Naive B cell (primary cell): ENCODE results near the gene OAS2. TPM values are rescaled to one million over a fixed set of nuclear protein-coding genes. Genes with fewer than 3 reads are reported as not detected.
A peak's percentile ranks its signal among the peaks of the same experiment; 100 is the strongest.

Experiments
- ATAC-seq, 2 donors: fragments of 150-1000 bp; cut with Tn5 transposase; 2 replicates each; pipeline ENCODE4 v1.10.0; 2021; ENCODE audit warnings: low read depth in 2 of 2, mild to moderate bottlenecking in 2 of 2, moderate library complexity in 2 of 2
- DNase-seq: peaks from one replicate; pipeline ENCODE4 v3.0.0; 2022
- H3K27ac Mint-ChIP-seq, 6 donors: one replicate each; pipeline ENCODE4 v1.8.0; 2020 to 2022; ENCODE audit warnings: mild to moderate bottlenecking in 6 of 6, mixed read lengths in 6 of 6, moderate library complexity in 5 of 6, inconsistent platforms in 2 of 6
- H3K27me3 Mint-ChIP-seq, 3 donors: one replicate each; pipeline ENCODE4 v1.8.0; 2021 to 2022; ENCODE audit warnings: mixed read lengths in 3 of 3, mild to moderate bottlenecking in 1 of 3
- H3K36me3 Mint-ChIP-seq, 2 donors: one replicate each; pipeline ENCODE4 v1.8.0; 2020 to 2022; ENCODE audit warnings: mixed read lengths in 2 of 2, inconsistent platforms in 1 of 2, mild to moderate bottlenecking in 1 of 2
- H3K4me1 Mint-ChIP-seq, 3 donors: one replicate each; pipeline ENCODE4 v1.8.0; 2020 to 2022; ENCODE audit warnings: mixed read lengths in 3 of 3, inconsistent platforms in 1 of 3, mild to moderate bottlenecking in 1 of 3, moderate library complexity in 1 of 3
- H3K4me3 Mint-ChIP-seq, 8 donors: one replicate each; pipeline ENCODE4 v1.8.0; 2020 to 2022; ENCODE audit warnings: mild to moderate bottlenecking in 8 of 8, mixed read lengths in 8 of 8, moderate library complexity in 8 of 8, inconsistent platforms in 2 of 8
- H3K9me3 Mint-ChIP-seq, 7 donors: one replicate each; pipeline ENCODE4 v1.8.0; 2020 to 2022; ENCODE audit warnings: mixed read lengths in 7 of 7, mild to moderate bottlenecking in 5 of 7, inconsistent platforms in 2 of 7, moderate library complexity in 1 of 7
- polyA plus RNA-seq, 6 donors: library from polyadenylated mRNA; unstranded; fragments of 300-500 nt; fragmentation: Illumina TruSeq; gene quantifications; one replicate each; pipeline ENCODE4 v1.2.3, GENCODE V29; 2021; ENCODE audit warnings: low read depth in 6 of 6

Gene OAS2
- polyA plus RNA-seq, 6 donors from 2014 or later = 15.4 to 56.4 (median 37.2) TPM

DNA sequence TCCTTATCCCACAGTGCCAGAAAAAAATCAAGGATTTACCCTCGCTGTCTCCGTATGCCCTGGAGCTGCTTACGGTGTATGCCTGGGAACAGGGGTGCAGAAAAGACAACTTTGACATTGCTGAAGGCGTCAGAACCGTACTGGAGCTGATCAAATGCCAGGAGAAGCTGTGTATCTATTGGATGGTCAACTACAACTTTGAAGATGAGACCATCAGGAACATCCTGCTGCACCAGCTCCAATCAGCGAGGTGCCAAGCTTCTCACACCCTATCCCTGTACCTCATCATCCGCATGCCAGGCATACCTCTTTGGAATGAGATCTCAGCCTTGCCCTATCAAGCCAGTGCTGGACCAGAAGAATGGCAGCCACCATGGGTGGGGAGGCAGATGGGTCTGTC lies 19.2 kb downstream of the OAS2 start:
- H3K9me3 Mint-ChIP-seq = peaks cover 0 to 4% (median 0%) of the 10 kb centered on the region in 7 donors
- no peaks in the 10 kb centered on the region for H3K27me3 Mint-ChIP-seq
- peaks cover 23 to 42% (median 36%) of the 10 kb centered on the region in 3 donors for H3K4me1 Mint-ChIP-seq
- H3K36me3 Mint-ChIP-seq = peaks cover 28 to 36% of the 10 kb centered on the region in 2 donors
- DNase-seq = no peak
- peak overlapping the region in 3 of 8 donors; percentile 25 to 47 (median 32) for H3K4me3 Mint-ChIP-seq
- no peak for ATAC-seq
- H3K27ac Mint-ChIP-seq = peak overlapping the region in 3 of 6 donors; percentile 60 to 69 (median 69)

DNA sequence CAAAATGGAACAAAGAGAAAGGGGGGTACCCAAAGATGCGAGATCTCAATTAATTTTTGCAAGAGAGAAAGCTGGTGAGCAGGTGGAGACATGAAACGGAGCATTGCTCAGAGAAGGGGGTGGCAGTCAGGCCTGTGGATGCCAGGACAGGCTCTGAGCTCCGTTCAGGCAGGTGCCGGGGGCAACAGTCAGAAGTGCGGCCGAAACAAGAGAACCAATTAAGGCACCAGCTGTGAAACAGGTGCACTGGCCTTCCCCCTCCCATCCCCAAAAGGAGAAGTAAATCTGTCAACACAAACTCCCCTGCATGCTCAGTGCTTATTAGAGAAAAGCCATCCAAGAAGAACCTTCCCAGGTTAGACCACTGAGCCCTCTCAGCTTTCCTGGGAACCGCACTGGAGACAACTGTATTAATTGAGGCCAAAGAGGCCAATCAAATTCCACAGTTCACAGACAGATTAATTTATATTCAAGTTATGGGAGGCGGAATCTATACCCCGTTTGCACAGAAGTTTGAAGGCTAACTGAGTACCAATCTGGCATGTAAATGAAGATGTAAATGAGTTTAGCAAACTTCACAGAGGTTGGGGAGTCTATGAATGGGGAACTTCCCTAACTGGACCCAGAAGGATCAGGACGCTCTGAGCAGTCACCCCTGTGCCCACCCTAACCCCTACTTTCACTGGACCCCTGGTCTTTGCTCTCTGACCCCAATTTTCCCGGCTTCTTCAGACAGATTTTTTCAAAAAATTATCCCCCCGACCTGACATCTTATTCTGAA lies 20.9 kb downstream of the OAS2 start:
- Mint-ChIP-seq H3K27ac (peak overlapping the region; percentile 80 to 96 (median 88)), H3K36me3 (peaks cover 33 to 47% of the 10 kb centered on the region in 2 donors), H3K27me3 (no peaks in the 10 kb centered on the region), H3K9me3 (peaks cover 0 to 4% (median 0%) of the 10 kb centered on the region in 7 donors), H3K4me3 (peak overlapping the region in 6 of 8 donors; percentile 27 to 70 (median 60)), H3K4me1 (peaks cover 23 to 30% (median 26%) of the 10 kb centered on the region in 3 donors)
- peak; percentile 95 for ATAC-seq
- peak; percentile 66 for DNase-seq

DNA sequence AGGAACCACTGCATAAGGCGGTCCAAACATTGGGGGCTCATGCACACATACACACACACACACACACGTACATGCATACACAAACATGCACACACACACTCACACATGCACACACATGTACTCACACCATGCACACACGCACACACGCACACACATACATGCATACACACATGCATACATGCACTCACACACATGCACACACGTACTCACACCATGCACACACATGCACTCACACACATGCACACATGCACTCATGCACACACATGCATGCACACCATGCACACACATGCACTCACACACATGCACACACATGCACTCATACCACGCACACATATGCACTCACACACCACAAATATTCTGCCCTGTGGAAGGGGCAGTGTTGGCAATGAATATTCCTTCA lies 22.1 kb downstream of the OAS2 start:
- ATAC-seq (no peak), DNase-seq (no peak)
- H3K9me3 Mint-ChIP-seq = peaks cover 0 to 4% (median 0%) of the 10 kb centered on the region in 7 donors
- H3K27me3 Mint-ChIP-seq = no peaks in the 10 kb centered on the region
- peaks cover 37 to 43% of the 10 kb centered on the region in 2 donors for H3K36me3 Mint-ChIP-seq
- H3K4me1 Mint-ChIP-seq = peaks cover 19 to 30% (median 26%) of the 10 kb centered on the region in 3 donors
- H3K27ac Mint-ChIP-seq = peak overlapping the region in 1 of 6 donors; percentile 96
- no peak overlapping the region for H3K4me3 Mint-ChIP-seq

GRCh38 chr12:113002155-113002554 lies 23.8 kb downstream of the OAS2 start:
- H3K27me3 Mint-ChIP-seq = no peaks in the 10 kb centered on the region
- H3K27ac Mint-ChIP-seq = peak overlapping the region in 2 of 6 donors; percentile 33 to 72
- peaks cover 0 to 4% (median 0%) of the 10 kb centered on the region in 7 donors for H3K9me3 Mint-ChIP-seq
- peaks cover 19 to 30% (median 22%) of the 10 kb centered on the region in 3 donors for H3K4me1 Mint-ChIP-seq
- ATAC-seq (no peak), DNase-seq (no peak)
- H3K4me3 Mint-ChIP-seq = peak overlapping the region in 1 of 8 donors; percentile 6
- peaks cover 27 to 43% of the 10 kb centered on the region in 2 donors for H3K36me3 Mint-ChIP-seq

DNA sequence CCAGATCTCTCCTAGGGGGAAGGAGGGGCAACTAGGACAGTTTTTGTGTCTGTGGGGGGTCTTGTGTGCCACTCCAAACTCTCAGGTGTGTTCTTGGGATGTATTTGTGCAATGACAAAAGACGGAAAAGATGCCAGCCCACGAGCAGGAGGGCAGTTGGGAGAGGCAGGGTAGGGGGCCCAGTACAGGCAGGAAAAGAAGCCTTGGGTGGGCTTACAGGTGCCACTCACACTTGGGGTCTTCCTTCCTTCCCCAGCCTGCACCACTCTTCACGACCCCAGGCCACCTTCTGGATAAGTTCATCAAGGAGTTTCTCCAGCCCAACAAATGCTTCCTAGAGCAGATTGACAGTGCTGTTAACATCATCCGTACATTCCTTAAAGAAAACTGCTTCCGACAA lies 24.4 kb downstream of the OAS2 start:
- H3K36me3 Mint-ChIP-seq = peaks cover 23 to 41% of the 10 kb centered on the region in 2 donors
- no peak for ATAC-seq

DNA sequence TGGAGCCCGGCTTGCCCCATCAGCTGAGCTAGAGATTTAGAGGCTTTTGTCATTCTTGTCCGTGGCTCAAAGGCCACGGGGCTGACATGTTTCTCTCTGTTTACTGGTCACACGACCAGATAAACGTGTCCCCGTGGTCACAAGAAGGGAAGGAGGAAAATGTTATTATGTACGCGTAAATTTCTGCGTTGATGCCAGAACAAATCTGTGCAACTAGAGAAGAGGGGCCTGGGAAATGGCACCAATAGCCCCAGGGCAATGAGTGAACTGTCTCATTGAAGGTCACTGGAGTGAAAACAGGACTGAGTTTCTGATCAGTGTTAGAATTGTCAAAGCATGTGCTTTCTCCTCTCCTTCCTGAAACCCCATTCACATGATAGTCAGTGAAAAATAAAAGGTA lies 25.3 kb downstream of the OAS2 start:
- Mint-ChIP-seq H3K9me3 (peaks cover 0 to under 1% (median 0%) of the 10 kb centered on the region in 7 donors), H3K27me3 (no peaks in the 10 kb centered on the region), H3K4me1 (peaks cover 12 to 19% (median 13%) of the 10 kb centered on the region in 3 donors), H3K36me3 (peaks cover 25 to 41% of the 10 kb centered on the region in 2 donors), H3K27ac (peak overlapping the region in 1 of 6 donors; percentile 18), H3K4me3 (no peak overlapping the region)
- no peak for DNase-seq
- ATAC-seq = no peak

More for the DNA sequence above, 24.4 kb downstream of the OAS2 start:
- H3K9me3 Mint-ChIP-seq = peaks cover 0 to 4% (median 0%) of the 10 kb centered on the region in 7 donors
- DNase-seq = no peak
- no peak overlapping the region for H3K4me3 Mint-ChIP-seq
- peak overlapping the region in 2 of 6 donors; percentile 33 to 49 for H3K27ac Mint-ChIP-seq
- peaks cover 16 to 26% (median 17%) of the 10 kb centered on the region in 3 donors for H3K4me1 Mint-ChIP-seq
- no peaks in the 10 kb centered on the region for H3K27me3 Mint-ChIP-seq

DNA sequence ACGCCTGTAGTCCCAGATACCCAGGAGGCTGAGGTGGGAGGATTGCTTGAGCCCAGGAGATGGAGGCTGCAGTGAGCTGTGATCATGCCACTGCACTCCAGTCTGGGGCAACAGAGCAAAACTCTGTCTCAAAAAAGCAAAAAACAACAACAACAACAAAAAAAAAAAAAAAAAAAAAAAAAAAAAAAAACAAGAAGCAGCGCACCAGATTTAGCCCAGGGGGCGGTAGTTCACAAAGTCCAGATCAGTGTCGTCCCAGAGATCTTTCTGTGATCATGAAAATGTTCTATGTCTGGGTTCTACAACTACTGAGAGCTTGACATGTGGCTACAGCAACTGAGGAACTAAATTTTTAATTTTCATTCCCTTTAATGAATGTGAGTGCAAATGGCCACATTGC lies 27.4 kb downstream of the OAS2 start:
- Mint-ChIP-seq H3K4me1 (no peaks in the 10 kb centered on the region), H3K4me3 (no peak overlapping the region), H3K27me3 (no peaks in the 10 kb centered on the region), H3K27ac (no peak overlapping the region), H3K9me3 (peaks cover 1 to 7% (median 4%) of the 10 kb centered on the region in 7 donors), H3K36me3 (peaks cover 42 to 55% of the 10 kb centered on the region in 2 donors)
- DNase-seq = no peak
- ATAC-seq = no peak

GRCh38 chr12:113006206-113006605 lies 27.9 kb downstream of the OAS2 start:
- ATAC-seq = no peak
- peaks cover 6 to 11% (median 7%) of the 10 kb centered on the region in 7 donors for H3K9me3 Mint-ChIP-seq
- no peak overlapping the region for H3K4me3 Mint-ChIP-seq
- no peaks in the 10 kb centered on the region for H3K4me1 Mint-ChIP-seq
- DNase-seq = no peak
- H3K27ac Mint-ChIP-seq = no peak overlapping the region
- no peaks in the 10 kb centered on the region for H3K27me3 Mint-ChIP-seq
- H3K36me3 Mint-ChIP-seq = peaks cover 46 to 59% of the 10 kb centered on the region in 2 donors

DNA sequence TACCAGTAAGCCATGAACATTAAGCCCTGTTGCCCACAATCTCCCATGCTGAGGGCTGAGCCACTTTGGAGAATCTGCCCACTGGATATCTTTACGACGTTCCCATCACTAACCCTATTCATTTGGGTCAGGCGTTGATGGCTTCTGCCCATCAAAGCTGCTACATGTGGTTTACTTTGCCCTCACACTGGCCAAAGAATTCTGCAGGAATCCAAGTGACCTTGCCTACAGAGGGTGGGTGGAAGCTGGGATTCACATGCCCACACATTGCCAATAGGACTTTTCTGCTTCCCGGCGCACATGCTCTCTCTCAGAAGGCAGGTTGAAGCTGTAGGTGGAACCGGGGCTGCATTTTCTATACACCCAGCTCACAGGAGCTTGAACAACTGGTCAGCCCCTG lies 28.3 kb downstream of the OAS2 start:
- Mint-ChIP-seq H3K27ac (no peak overlapping the region), H3K36me3 (peaks cover 50 to 64% of the 10 kb centered on the region in 2 donors)

GRCh38 chr12:113007166-113007565 lies 28.8 kb downstream of the OAS2 start:
- no peak for ATAC-seq
- H3K27ac Mint-ChIP-seq = no peak overlapping the region
- H3K4me1 Mint-ChIP-seq = no peaks in the 10 kb centered on the region
- no peaks in the 10 kb centered on the region for H3K27me3 Mint-ChIP-seq
- no peak overlapping the region for H3K4me3 Mint-ChIP-seq
- no peak for DNase-seq
- peaks cover 7 to 18% (median 10%) of the 10 kb centered on the region in 7 donors for H3K9me3 Mint-ChIP-seq
- peaks cover 56 to 66% of the 10 kb centered on the region in 2 donors for H3K36me3 Mint-ChIP-seq

More for the DNA sequence above, 28.3 kb downstream of the OAS2 start:
- H3K4me3 Mint-ChIP-seq = no peak overlapping the region
- DNase-seq = no peak
- H3K27me3 Mint-ChIP-seq = no peaks in the 10 kb centered on the region
- no peak for ATAC-seq
- H3K9me3 Mint-ChIP-seq = peaks cover 7 to 16% (median 8%) of the 10 kb centered on the region in 7 donors
- H3K4me1 Mint-ChIP-seq = no peaks in the 10 kb centered on the region

- Mint-ChIP-seq H3K27me3 (no peaks in the 10 kb centered on the region), H3K4me3 (no peak overlapping the region), H3K27ac (peak overlapping the region in 3 of 6 donors; percentile 1 to 51 (median 32)), H3K4me1 (no peaks in the 10 kb centered on the region), H3K9me3 (peaks cover 7 to 18% (median 10%) of the 10 kb centered on the region in 7 donors), H3K36me3 (peaks cover 45 to 49% of the 10 kb centered on the region in 2 donors)
- no peak for DNase-seq
- no peak for ATAC-seq
Measured at GRCh38 chr12:113010701-113011100, 32.4 kb downstream of the OAS2 start.

- H3K4me3 Mint-ChIP-seq = no peak overlapping the region
- ATAC-seq (no peak), DNase-seq (no peak)
- peaks cover 0 to under 1% (median 0%) of the 10 kb centered on the region in 3 donors for H3K27me3 Mint-ChIP-seq
- peaks cover 24 to 27% of the 10 kb centered on the region in 2 donors for H3K36me3 Mint-ChIP-seq
- H3K27ac Mint-ChIP-seq = peak overlapping the region in 3 of 6 donors; percentile 69 to 94 (median 73)
- peaks cover 7 to 18% (median 10%) of the 10 kb centered on the region in 7 donors for H3K9me3 Mint-ChIP-seq
- H3K4me1 Mint-ChIP-seq = no peaks in the 10 kb centered on the region
Measured at GRCh38 chr12:113014565-113014964, 36.2 kb downstream of the OAS2 start.

- no peak for ATAC-seq
- H3K27me3 Mint-ChIP-seq = peaks cover 0 to 11% (median 3%) of the 10 kb centered on the region in 3 donors
- no peak overlapping the region for H3K27ac Mint-ChIP-seq
- H3K4me3 Mint-ChIP-seq = no peak overlapping the region
- no peak for DNase-seq
- peaks cover 0 to 2% (median 0%) of the 10 kb centered on the region in 7 donors for H3K9me3 Mint-ChIP-seq
- peaks cover 1 to 5% of the 10 kb centered on the region in 2 donors for H3K36me3 Mint-ChIP-seq
- no peaks in the 10 kb centered on the region for H3K4me1 Mint-ChIP-seq
Measured at GRCh38 chr12:113016796-113017195, 38.5 kb downstream of the OAS2 start.

GRCh38 chr12:113019025-113019424 lies 40.7 kb downstream of the OAS2 start:
- H3K27me3 Mint-ChIP-seq = peaks cover 3 to 14% (median 8%) of the 10 kb centered on the region in 3 donors
- H3K9me3 Mint-ChIP-seq = no peaks in the 10 kb centered on the region

More at GRCh38 chr12:113019025-113019424, 40.7 kb downstream of the OAS2 start:
- H3K27ac Mint-ChIP-seq = no peak overlapping the region
- H3K36me3 Mint-ChIP-seq = no peaks in the 10 kb centered on the region
- no peak overlapping the region for H3K4me3 Mint-ChIP-seq
- ATAC-seq = no peak
- no peak for DNase-seq
- no peaks in the 10 kb centered on the region for H3K4me1 Mint-ChIP-seq
